HepG2 (cell line): ENCODE results near the gene NCAPD2. TPM values are rescaled to one million over a fixed set of nuclear protein-coding genes. Genes with fewer than 3 reads are reported as not detected.
A peak's percentile ranks its signal among the peaks of the same experiment; 100 is the strongest.

Experiments
- AGO2 ChIP-seq: fragments of 200-400 bp; formaldehyde crosslinking; optimal IDR thresholded peaks from 2 replicates; pipeline ENCODE3; 2017; ENCODE audit warnings: mild to moderate bottlenecking, low read depth, low read length, moderate library complexity
- EP300 ChIP-seq, 3 experiments: sonication (generic) in 1 of 3; formaldehyde crosslinking in 1 of 3; IDR thresholded peaks; 2 replicates each; pipeline versions ENCODE4 v1.5.1 to v1.6.1; 2011 to 2020; ENCODE audit warnings: low read depth in 2 of 3, low read length in 2 of 3, borderline replicate concordance in 1 of 3, improper control_type of control experiment in 1 of 3, mild to moderate bottlenecking in 1 of 3, missing genetic modification reagents in 1 of 3, moderate library complexity in 1 of 3
- FOXA1 ChIP-seq, 2 experiments: fragments of 450-650 bp in 1 of 2; sonication (generic) in 1 of 2; formaldehyde crosslinking in 1 of 2; IDR thresholded peaks; 2 replicates each; pipeline versions ENCODE4 v1.4.0 to v1.6.1; 2016 to 2020; ENCODE audit warnings: missing genetic modification reagents in 1 of 2
- HHEX ChIP-seq: IDR thresholded peaks from 2 replicates; pipeline ENCODE4 v1.6.1; 2016; ENCODE audit warnings: control low read depth
- KDM6A ChIP-seq: IDR thresholded peaks from 2 replicates; pipeline ENCODE4 v1.6.1; 2016; ENCODE audit warnings: low read depth
- NCOA2 ChIP-seq: sonication (generic); formaldehyde crosslinking; IDR thresholded peaks from 2 replicates; pipeline ENCODE4 v1.8.0; 2022; ENCODE audit warnings: inconsistent platforms
- NFATC3 ChIP-seq: sonication (generic); formaldehyde crosslinking; IDR thresholded peaks from 2 replicates; pipeline ENCODE4 v1.5.1; 2020; ENCODE audit warnings: mild to moderate bottlenecking, missing genetic modification reagents
- NFYB ChIP-seq: sonication (generic); formaldehyde crosslinking; IDR thresholded peaks from 2 replicates; pipeline ENCODE4 v1.4.0; 2020; ENCODE audit warnings: missing genetic modification reagents
- SIX4 ChIP-seq: sonication (generic); formaldehyde crosslinking; IDR thresholded peaks from 2 replicates; pipeline ENCODE4 v1.4.0; 2020; ENCODE audit warnings: missing genetic modification reagents
- SSRP1 ChIP-seq: IDR thresholded peaks from 2 replicates; pipeline ENCODE4 v1.6.1; 2016; ENCODE audit warnings: control low read depth
- TP53 ChIP-seq: sonication (generic); formaldehyde crosslinking; conservative IDR thresholded peaks from 2 replicates; pipeline ENCODE4 v1.4.0; 2020; ENCODE audit warnings: missing genetic modification reagents
- ZFP1 ChIP-seq: IDR thresholded peaks from 2 replicates; pipeline ENCODE4 v1.6.1; 2016
- ZNF12 ChIP-seq: sonication (generic); formaldehyde crosslinking; IDR thresholded peaks from 2 replicates; pipeline ENCODE4 v1.5.0; 2020; ENCODE audit warnings: missing genetic modification reagents
- ZNF180 ChIP-seq: sonication (generic); formaldehyde crosslinking; IDR thresholded peaks from 2 replicates; pipeline ENCODE4 v1.4.0; 2020; ENCODE audit warnings: low read depth, missing genetic modification reagents, borderline replicate concordance
- ZNF44 ChIP-seq: sonication (generic); formaldehyde crosslinking; IDR thresholded peaks from 2 replicates; pipeline ENCODE4 v1.5.1; 2020; ENCODE audit warnings: mild to moderate bottlenecking, missing genetic modification reagents
- ZNF547 ChIP-seq: sonication (generic); formaldehyde crosslinking; IDR thresholded peaks from 2 replicates; pipeline ENCODE4 v1.5.1; 2020; ENCODE audit warnings: mild to moderate bottlenecking, missing genetic modification reagents
- ZNF75D ChIP-seq: sonication (generic); formaldehyde crosslinking; IDR thresholded peaks from 2 replicates; pipeline ENCODE4 v1.8.1; 2023; ENCODE audit warnings: missing genetic modification reagents, mild to moderate bottlenecking, borderline replicate concordance
- polyA plus RNA-seq, 8 experiments: library from polyadenylated mRNA; depleted of rRNA in 3 of 8; stranded (reverse) in 7 of 8; unstranded in 1 of 8; fragments of >200 nt; fragmentation: Illumina TruSeq in 4 of 8; extraction: Trizol in 4 of 8; gene quantifications; 2 replicates each; pipeline versions ENCODE4 v1.2.1 to v1.2.3, GENCODE V29; 2011 to 2016; ENCODE audit warnings: low read depth in 4 of 8, missing spikeins in 1 of 8, mixed read lengths in 1 of 8; ENCODE audit not compliant: insufficient read depth in 1 of 8
- total RNA-seq, 5 experiments: library from RNA; depleted of rRNA; stranded (reverse); fragments of >200 nt; fragmentation: Illumina TruSeq; extraction: Trizol; gene quantifications; 2 replicates each; pipeline ENCODE4 v1.2.3, GENCODE V29; 2016; ENCODE audit warnings: low read depth in 1 of 5
- TF ChIP-seq, protein P1 (sequence below): sonication (generic); formaldehyde crosslinking; IDR thresholded peaks from 2 replicates; pipeline ENCODE4 v1.4.0; 2020; ENCODE audit warnings: mild to moderate bottlenecking, missing genetic modification reagents
- TF ChIP-seq, protein P2 (sequence below): conservative IDR thresholded peaks from 2 replicates; pipeline ENCODE4 v1.6.1; 2018; ENCODE audit warnings: missing genetic modification reagents
- TF ChIP-seq, protein P3 (sequence below): IDR thresholded peaks from 2 replicates; pipeline ENCODE4 v1.6.1; 2018; ENCODE audit warnings: missing genetic modification reagents
- TF ChIP-seq, protein P4 (sequence below): sonication (generic); formaldehyde crosslinking; conservative IDR thresholded peaks from 2 replicates; pipeline ENCODE4 v1.8.1; 2023; ENCODE audit warnings: missing genetic modification reagents
- TF ChIP-seq, protein P5 (sequence below): sonication (generic); formaldehyde crosslinking; IDR thresholded peaks from 2 replicates; pipeline ENCODE4 v1.8.0; 2022; ENCODE audit warnings: mild to moderate bottlenecking, missing genetic modification reagents, moderate library complexity
- TF ChIP-seq, protein P6 (sequence below): sonication (generic); formaldehyde crosslinking; IDR thresholded peaks from 2 replicates; pipeline ENCODE4 v1.8.0; 2022; ENCODE audit warnings: low read depth, missing genetic modification reagents

NCAPD2 gene
- total and polyA plus RNA-seq, 2 of the 13 experiments (the other 11 are each of a cell fraction or from before 2014, with no cell fraction given), result 51.1 to 65.6 TPM

DNA sequence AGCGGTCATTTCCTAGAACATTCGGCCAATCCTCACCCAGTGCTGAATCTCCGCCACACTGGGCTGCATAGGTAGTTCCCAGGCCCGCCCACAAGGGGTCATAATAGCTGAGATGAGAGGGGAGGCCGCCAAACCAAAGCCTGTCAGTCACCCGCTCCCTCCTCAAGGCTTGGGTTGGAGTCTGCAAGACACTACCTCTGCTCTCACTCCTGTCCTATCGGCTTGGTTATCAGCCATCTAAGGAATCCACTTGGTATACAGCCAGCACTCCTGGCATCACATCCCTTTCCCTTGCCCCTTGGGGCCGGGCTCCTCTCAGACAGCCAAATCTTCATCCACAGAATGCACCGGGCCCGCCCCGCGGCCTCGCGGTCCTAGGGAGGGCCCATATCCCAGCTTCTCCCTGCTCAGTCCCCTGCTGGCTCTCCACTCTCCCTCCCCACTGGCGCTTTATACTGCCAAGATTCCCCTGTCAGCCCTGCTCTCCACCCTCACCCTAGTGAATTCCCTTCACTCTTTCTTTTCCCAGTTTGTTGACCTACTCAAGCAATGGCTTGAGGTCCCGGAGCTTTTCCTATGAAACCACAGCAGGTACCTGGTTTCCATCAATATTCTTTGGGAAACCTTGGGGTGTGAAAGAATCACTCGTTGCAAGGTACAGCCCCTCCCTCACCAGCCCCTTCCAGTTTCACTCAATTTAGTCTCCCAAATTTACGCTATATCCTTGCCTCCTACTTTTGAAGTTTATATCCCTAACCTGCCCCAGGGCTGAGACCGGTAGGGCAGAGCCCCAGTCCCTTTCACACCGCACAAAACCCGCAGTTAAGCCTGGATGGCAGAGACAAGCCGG is 60.5 kb downstream of the NCAPD2 start (continued):
- peak; percentile 42; the same call in 1 of the 2 replicates for TF ChIP-seq ZNF547 (CRISPR knock-in tag)
- TF ChIP-seq, protein P1, sequence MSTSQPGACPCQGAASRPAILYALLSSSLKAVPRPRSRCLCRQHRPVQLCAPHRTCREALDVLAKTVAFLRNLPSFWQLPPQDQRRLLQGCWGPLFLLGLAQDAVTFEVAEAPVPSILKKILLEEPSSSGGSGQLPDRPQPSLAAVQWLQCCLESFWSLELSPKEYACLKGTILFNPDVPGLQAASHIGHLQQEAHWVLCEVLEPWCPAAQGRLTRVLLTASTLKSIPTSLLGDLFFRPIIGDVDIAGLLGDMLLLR, result 0 out of 2 replicates have a peak, but pooled peaks have one; percentile 49
- no peak for TF ChIP-seq KDM6A
- no peak for TF ChIP-seq ZFP1 (CRISPR knock-in tag)
- no peak for TF ChIP-seq ZNF12 (CRISPR knock-in tag)
- TF ChIP-seq, protein P2, sequence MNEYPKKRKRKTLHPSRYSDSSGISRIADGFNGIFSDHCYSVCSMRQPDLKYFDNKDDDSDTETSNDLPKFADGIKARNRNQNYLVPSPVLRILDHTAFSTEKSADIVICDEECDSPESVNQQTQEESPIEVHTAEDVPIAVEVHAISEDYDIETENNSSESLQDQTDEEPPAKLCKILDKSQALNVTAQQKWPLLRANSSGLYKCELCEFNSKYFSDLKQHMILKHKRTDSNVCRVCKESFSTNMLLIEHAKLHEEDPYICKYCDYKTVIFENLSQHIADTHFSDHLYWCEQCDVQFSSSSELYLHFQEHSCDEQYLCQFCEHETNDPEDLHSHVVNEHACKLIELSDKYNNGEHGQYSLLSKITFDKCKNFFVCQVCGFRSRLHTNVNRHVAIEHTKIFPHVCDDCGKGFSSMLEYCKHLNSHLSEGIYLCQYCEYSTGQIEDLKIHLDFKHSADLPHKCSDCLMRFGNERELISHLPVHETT, result no peak
- no peak for TF ChIP-seq ZNF44 (CRISPR knock-in tag)
- peak; percentile 29; the same call in 1 of the 2 replicates for TF ChIP-seq NFYB (CRISPR knock-in tag)
- TF ChIP-seq SSRP1 (CRISPR knock-in tag), result no peak
- TF ChIP-seq, protein P3, sequence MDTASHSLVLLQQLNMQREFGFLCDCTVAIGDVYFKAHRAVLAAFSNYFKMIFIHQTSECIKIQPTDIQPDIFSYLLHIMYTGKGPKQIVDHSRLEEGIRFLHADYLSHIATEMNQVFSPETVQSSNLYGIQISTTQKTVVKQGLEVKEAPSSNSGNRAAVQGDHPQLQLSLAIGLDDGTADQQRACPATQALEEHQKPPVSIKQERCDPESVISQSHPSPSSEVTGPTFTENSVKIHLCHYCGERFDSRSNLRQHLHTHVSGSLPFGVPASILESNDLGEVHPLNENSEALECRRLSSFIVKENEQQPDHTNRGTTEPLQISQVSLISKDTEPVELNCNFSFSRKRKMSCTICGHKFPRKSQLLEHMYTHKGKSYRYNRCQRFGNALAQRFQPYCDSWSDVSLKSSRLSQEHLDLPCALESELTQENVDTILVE (CRISPR knock-in tag), result no peak
- no peak for TF ChIP-seq HHEX (CRISPR knock-in tag)
- TF ChIP-seq NFATC3, result no peak
- no peak for TF ChIP-seq ZNF180 (CRISPR knock-in tag)
- TF ChIP-seq, protein P4, sequence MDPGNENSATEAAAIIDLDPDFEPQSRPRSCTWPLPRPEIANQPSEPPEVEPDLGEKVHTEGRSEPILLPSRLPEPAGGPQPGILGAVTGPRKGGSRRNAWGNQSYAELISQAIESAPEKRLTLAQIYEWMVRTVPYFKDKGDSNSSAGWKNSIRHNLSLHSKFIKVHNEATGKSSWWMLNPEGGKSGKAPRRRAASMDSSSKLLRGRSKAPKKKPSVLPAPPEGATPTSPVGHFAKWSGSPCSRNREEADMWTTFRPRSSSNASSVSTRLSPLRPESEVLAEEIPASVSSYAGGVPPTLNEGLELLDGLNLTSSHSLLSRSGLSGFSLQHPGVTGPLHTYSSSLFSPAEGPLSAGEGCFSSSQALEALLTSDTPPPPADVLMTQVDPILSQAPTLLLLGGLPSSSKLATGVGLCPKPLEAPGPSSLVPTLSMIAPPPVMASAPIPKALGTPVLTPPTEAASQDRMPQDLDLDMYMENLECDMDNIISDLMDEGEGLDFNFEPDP (CRISPR knock-in tag), result no peak
- no peak for TF ChIP-seq TP53
- no peak for TF ChIP-seq FOXA1 (IDR thresholded peaks at IDR 0.05)
- no peak for TF ChIP-seq FOXA1 (CRISPR knock-in tag; IDR thresholded peaks at IDR 0.05)
- TF ChIP-seq, protein P5, sequence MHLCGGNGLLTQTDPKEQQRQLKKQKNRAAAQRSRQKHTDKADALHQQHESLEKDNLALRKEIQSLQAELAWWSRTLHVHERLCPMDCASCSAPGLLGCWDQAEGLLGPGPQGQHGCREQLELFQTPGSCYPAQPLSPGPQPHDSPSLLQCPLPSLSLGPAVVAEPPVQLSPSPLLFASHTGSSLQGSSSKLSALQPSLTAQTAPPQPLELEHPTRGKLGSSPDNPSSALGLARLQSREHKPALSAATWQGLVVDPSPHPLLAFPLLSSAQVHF (CRISPR knock-in tag), result no peak
- no peak for TF ChIP-seq ZNF75D (CRISPR knock-in tag)
- TF ChIP-seq NCOA2 (CRISPR knock-in tag), result no peak
- no peak for TF ChIP-seq SIX4 (CRISPR knock-in tag)
- TF ChIP-seq EP300 (IDR thresholded peaks at IDR 0.05; ENCODE audit: low read depth in 2 of 2, low read length in 2 of 2), result no peak
- no peak for TF ChIP-seq EP300 (CRISPR knock-in tag; IDR thresholded peaks at IDR 0.05; ENCODE audit: borderline replicate concordance)
- no peak for TF ChIP-seq AGO2
- TF ChIP-seq, protein P6, sequence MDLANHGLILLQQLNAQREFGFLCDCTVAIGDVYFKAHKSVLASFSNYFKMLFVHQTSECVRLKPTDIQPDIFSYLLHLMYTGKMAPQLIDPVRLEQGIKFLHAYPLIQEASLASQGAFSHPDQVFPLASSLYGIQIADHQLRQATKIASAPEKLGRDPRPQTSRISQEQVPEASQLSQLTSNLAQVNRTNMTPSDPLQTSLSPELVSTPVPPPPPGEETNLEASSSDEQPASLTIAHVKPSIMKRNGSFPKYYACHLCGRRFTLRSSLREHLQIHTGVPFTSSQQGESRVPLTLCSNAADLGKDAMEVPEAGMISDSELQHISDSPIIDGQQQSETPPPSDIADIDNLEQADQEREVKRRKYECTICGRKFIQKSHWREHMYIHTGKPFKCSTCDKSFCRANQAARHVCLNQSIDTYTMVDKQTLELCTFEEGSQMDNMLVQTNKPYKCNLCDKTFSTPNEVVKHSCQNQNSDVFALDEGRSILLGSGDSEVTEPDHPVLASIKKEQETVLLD, result no peak
